Keratinocyte (primary cell): ENCODE results near the gene SMPD2.

Experiments used
- EZH2 ChIP-seq: IDR thresholded peaks from one replicate; pipeline ENCODE4 v1.6.1; 2012; ENCODE audit warnings: inconsistent platforms, mild to moderate bottlenecking, low read length, moderate library complexity
- TF ChIP-seq, protein P1 (sequence below), 3 experiments: IDR thresholded peaks in 1 of 3; conservative IDR thresholded peaks in 1 of 3; optimal IDR thresholded peaks in 1 of 3; 2 replicates in 2 of 3; 3 replicates in 1 of 3; pipeline versions ENCODE3 to v1.5.1; 2011; ENCODE audit warnings: low read length in 3 of 3, mild to moderate bottlenecking in 3 of 3, moderate library complexity in 2 of 3, control low read depth in 1 of 3, inconsistent platforms in 1 of 3; ENCODE audit not compliant: insufficient read depth in 2 of 3; ENCODE audit errors: extremely low read depth in 1 of 3

DNA sequence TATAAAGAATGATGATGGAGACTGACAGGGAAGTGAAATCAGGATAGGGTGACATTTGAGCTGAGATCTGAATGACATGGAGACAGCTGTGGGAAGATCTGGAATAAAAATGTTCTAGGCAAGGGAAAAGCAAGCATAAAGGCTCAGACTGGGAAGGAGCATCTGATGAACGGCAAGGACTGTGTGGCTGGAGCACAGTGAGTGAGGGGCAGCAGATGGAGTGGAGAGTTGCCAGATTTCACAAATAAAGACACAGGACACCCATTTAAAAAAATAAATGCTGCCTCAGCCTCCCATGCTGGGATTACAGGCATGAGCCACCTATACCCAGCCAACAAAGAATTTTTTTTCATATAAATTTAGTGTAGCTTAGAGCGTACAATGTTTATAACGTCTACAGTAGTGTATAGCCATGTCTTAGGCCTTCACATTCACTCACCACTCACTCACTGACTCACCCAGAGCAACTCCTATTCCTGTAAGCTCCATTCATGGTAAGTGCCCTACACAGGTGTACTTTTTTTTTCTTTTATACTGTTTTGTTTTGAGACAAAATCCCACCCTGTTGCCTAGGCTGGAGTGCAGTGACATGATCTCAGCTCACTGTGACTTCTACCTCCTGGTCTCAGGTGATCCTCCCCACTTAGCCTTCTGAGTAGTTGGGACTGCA lies 44.9 kb downstream of the SMPD2 start:
- TF ChIP-seq, protein P1, sequence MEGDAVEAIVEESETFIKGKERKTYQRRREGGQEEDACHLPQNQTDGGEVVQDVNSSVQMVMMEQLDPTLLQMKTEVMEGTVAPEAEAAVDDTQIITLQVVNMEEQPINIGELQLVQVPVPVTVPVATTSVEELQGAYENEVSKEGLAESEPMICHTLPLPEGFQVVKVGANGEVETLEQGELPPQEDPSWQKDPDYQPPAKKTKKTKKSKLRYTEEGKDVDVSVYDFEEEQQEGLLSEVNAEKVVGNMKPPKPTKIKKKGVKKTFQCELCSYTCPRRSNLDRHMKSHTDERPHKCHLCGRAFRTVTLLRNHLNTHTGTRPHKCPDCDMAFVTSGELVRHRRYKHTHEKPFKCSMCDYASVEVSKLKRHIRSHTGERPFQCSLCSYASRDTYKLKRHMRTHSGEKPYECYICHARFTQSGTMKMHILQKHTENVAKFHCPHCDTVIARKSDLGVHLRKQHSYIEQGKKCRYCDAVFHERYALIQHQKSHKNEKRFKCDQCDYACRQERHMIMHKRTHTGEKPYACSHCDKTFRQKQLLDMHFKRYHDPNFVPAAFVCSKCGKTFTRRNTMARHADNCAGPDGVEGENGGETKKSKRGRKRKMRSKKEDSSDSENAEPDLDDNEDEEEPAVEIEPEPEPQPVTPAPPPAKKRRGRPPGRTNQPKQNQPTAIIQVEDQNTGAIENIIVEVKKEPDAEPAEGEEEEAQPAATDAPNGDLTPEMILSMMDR (optimal IDR thresholded peaks at IDR 0.05 in 1 of 3, IDR thresholded peaks at IDR 0.05 in 1 of 3, conservative IDR thresholded peaks at IDR 0.05 in 1 of 3; ENCODE audit: extremely low read depth in 1 of 3, insufficient read depth in 2 of 3, low read length in 3 of 3) = no peak
- TF ChIP-seq EZH2 = no peak
